Measurements from ENCODE around the gene ZNF800. TPM values are rescaled to one million over a fixed set of nuclear protein-coding genes. Genes with fewer than 3 reads are reported as not detected.

ZNF800 gene
- total and polyA plus RNA-seq, 2 of the 8 experiments (the other 6 are each of a cell fraction or from before 2014, with no cell fraction given): 1.0 to 6.5 TPM

GRCh38 chr7:127383123-127383835 lies 9.2 kb downstream of the ZNF800 start (continued):
- TF ChIP-seq, protein P1, sequence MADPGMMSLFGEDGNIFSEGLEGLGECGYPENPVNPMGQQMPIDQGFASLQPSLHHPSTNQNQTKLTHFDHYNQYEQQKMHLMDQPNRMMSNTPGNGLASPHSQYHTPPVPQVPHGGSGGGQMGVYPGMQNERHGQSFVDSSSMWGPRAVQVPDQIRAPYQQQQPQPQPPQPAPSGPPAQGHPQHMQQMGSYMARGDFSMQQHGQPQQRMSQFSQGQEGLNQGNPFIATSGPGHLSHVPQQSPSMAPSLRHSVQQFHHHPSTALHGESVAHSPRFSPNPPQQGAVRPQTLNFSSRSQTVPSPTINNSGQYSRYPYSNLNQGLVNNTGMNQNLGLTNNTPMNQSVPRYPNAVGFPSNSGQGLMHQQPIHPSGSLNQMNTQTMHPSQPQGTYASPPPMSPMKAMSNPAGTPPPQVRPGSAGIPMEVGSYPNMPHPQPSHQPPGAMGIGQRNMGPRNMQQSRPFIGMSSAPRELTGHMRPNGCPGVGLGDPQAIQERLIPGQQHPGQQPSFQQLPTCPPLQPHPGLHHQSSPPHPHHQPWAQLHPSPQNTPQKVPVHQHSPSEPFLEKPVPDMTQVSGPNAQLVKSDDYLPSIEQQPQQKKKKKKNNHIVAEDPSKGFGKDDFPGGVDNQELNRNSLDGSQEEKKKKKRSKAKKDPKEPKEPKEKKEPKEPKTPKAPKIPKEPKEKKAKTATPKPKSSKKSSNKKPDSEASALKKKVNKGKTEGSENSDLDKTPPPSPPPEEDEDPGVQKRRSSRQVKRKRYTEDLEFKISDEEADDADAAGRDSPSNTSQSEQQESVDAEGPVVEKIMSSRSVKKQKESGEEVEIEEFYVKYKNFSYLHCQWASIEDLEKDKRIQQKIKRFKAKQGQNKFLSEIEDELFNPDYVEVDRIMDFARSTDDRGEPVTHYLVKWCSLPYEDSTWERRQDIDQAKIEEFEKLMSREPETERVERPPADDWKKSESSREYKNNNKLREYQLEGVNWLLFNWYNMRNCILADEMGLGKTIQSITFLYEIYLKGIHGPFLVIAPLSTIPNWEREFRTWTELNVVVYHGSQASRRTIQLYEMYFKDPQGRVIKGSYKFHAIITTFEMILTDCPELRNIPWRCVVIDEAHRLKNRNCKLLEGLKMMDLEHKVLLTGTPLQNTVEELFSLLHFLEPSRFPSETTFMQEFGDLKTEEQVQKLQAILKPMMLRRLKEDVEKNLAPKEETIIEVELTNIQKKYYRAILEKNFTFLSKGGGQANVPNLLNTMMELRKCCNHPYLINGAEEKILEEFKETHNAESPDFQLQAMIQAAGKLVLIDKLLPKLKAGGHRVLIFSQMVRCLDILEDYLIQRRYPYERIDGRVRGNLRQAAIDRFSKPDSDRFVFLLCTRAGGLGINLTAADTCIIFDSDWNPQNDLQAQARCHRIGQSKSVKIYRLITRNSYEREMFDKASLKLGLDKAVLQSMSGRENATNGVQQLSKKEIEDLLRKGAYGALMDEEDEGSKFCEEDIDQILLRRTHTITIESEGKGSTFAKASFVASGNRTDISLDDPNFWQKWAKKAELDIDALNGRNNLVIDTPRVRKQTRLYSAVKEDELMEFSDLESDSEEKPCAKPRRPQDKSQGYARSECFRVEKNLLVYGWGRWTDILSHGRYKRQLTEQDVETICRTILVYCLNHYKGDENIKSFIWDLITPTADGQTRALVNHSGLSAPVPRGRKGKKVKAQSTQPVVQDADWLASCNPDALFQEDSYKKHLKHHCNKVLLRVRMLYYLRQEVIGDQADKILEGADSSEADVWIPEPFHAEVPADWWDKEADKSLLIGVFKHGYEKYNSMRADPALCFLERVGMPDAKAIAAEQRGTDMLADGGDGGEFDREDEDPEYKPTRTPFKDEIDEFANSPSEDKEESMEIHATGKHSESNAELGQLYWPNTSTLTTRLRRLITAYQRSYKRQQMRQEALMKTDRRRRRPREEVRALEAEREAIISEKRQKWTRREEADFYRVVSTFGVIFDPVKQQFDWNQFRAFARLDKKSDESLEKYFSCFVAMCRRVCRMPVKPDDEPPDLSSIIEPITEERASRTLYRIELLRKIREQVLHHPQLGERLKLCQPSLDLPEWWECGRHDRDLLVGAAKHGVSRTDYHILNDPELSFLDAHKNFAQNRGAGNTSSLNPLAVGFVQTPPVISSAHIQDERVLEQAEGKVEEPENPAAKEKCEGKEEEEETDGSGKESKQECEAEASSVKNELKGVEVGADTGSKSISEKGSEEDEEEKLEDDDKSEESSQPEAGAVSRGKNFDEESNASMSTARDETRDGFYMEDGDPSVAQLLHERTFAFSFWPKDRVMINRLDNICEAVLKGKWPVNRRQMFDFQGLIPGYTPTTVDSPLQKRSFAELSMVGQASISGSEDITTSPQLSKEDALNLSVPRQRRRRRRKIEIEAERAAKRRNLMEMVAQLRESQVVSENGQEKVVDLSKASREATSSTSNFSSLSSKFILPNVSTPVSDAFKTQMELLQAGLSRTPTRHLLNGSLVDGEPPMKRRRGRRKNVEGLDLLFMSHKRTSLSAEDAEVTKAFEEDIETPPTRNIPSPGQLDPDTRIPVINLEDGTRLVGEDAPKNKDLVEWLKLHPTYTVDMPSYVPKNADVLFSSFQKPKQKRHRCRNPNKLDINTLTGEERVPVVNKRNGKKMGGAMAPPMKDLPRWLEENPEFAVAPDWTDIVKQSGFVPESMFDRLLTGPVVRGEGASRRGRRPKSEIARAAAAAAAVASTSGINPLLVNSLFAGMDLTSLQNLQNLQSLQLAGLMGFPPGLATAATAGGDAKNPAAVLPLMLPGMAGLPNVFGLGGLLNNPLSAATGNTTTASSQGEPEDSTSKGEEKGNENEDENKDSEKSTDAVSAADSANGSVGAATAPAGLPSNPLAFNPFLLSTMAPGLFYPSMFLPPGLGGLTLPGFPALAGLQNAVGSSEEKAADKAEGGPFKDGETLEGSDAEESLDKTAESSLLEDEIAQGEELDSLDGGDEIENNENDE (IDR thresholded peaks at IDR 0.05; ENCODE audit: insufficient replicate concordance, low read length): no peak
- TF ChIP-seq, protein P2, sequence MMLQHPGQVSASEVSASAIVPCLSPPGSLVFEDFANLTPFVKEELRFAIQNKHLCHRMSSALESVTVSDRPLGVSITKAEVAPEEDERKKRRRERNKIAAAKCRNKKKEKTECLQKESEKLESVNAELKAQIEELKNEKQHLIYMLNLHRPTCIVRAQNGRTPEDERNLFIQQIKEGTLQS (IDR thresholded peaks at IDR 0.05; ENCODE audit: insufficient read depth, low read depth, low read length): no peak
- TF ChIP-seq RBBP5 (IDR thresholded peaks at IDR 0.05; ENCODE audit: borderline replicate concordance, low read depth, low read length): no peak
- TF ChIP-seq ASH2L (IDR thresholded peaks at IDR 0.05; ENCODE audit: low read length): no peak
